WERI-Rb-1 (cell line): ENCODE data around the gene WNT10A.

ENCODE experiments used
- DNase-seq: peaks from one replicate; pipeline ENCODE4 v3.0.0-alpha.2; 2020
- H3K27ac ChIP-seq: fragments of 250-450 bp; sonication (Bioruptor Pico); 2 replicates; pipeline ENCODE4 v1.5.1; 2020; ENCODE audit warnings: mild to moderate bottlenecking, moderate library complexity
- H3K27me3 ChIP-seq: fragments of 250-450 bp; sonication (Bioruptor Pico); 2 replicates; pipeline ENCODE4 v1.5.1; 2021; ENCODE audit warnings: mild to moderate bottlenecking, low read depth, moderate library complexity; ENCODE audit not compliant: insufficient read depth, severe bottlenecking
- H3K36me3 ChIP-seq: fragments of 250-450 bp; sonication (Bioruptor Pico); 2 replicates; pipeline ENCODE4 v1.5.1; 2020; ENCODE audit warnings: mild to moderate bottlenecking, moderate library complexity
- H3K4me3 ChIP-seq: 2 replicates; pipeline ENCODE4 v1.5.1; 2011; ENCODE audit warnings: low read depth, mild to moderate bottlenecking, control low read depth, low read length
- H3K9me3 ChIP-seq: fragments of 250-450 bp; sonication (Bioruptor Pico); 2 replicates; pipeline ENCODE4 v1.5.1; 2021; ENCODE audit warnings: mild to moderate bottlenecking, moderate library complexity; ENCODE audit not compliant: severe bottlenecking
- CTCF ChIP-seq: IDR thresholded peaks from 2 replicates; pipeline ENCODE4 v1.5.1; 2011; ENCODE audit warnings: low read depth, mild to moderate bottlenecking, control low read depth, inconsistent platforms, low read length

WNT10A gene

DNA sequence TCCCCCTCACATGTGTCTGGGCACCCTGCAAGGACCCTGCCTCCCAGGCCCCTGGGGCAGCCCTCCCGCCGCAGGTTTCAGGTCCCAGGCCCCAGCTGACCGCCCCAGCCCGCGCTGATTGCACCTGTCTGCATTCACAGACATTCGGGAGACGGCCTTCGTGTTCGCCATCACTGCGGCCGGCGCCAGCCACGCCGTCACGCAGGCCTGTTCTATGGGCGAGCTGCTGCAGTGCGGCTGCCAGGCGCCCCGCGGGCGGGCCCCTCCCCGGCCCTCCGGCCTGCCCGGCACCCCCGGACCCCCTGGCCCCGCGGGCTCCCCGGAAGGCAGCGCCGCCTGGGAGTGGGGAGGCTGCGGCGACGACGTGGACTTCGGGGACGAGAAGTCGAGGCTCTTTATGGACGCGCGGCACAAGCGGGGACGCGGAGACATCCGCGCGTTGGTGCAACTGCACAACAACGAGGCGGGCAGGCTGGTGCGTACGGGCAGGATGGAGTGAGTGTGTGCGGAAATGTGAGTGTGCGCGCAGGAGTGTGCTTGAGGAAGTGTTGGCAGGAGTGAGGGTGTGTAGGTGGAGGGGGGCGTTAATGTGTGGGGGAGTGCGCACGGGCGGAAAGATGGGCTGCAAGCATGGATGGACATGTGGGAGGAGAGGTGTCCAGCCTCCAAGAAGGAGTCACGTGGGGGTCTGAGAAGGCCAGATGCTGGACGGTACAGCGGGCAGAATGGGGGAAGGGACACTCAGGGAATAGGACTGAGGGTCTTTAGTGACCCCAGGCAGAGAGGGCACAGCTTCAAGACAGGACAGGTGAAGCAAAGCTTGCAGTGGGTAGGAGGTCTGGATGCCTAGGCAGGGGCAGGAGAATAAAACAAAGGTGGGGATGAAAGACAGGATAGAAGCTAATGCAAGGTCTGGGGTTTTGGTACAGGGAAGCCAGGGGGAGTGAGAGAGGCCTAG is 9.0 kb upstream of the WNT10A start:
- Histone ChIP-seq H3K36me3 (no peaks in the 10 kb centered on the region), H3K27ac (no peak overlapping the region), H3K27me3 (no peaks in the 10 kb centered on the region), H3K9me3 (no peaks in the 10 kb centered on the region), H3K4me3 (no peak overlapping the region)
- DNase-seq: no peak
- TF ChIP-seq CTCF: no peak

GRCh38 chr2:218872645-218873358 is 7.8 kb upstream of the WNT10A start:
- Histone ChIP-seq H3K9me3 (no peaks in the 10 kb centered on the region), H3K27me3 (no peaks in the 10 kb centered on the region), H3K27ac (no peak overlapping the region), H3K4me3 (no peak overlapping the region), H3K36me3 (no peaks in the 10 kb centered on the region)
- DNase-seq: no peak
- TF ChIP-seq CTCF: no peak

GRCh38 chr2:218873359-218874194 is 7.1 kb upstream of the WNT10A start:
- H3K4me3 ChIP-seq: no peak overlapping the region
- TF ChIP-seq CTCF: no peak
- no peak overlapping the region for H3K27ac ChIP-seq
- no peak for DNase-seq
- H3K9me3 ChIP-seq: no peaks in the 10 kb centered on the region
- no peaks in the 10 kb centered on the region for H3K27me3 ChIP-seq
- no peaks in the 10 kb centered on the region for H3K36me3 ChIP-seq

DNA sequence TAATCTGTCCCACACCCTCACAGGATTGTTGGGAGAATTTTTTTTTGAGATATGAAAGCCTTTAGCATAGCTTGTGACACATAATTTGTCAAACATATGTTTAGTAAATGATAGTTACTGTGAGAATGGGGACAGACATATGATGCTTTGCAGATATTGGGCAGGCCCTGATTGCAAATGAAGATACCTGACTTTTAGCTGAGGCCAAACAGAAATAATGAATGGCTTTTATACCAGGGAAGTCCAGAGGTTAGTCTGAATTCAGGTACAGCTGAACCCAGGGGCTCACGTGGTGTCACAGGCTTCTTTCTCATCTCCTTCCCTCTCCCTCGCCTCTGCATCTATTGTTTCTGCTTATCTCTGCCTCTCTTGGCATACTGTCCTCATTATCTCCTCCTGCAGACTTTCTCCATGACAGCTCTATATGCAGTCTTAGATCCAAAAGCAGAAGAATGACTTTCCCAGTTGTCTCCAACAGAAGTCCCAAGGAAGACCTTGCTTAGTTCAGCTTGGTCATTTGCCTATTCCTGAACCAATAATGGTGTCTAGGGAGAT is 4.9 kb upstream of the WNT10A start:
- Histone ChIP-seq H3K4me3 (no peak overlapping the region), H3K9me3 (no peaks in the 10 kb centered on the region), H3K36me3 (no peaks in the 10 kb centered on the region), H3K27me3 (no peaks in the 10 kb centered on the region), H3K27ac (no peak overlapping the region)
- TF ChIP-seq CTCF: no peak
- no peak for DNase-seq

DNA sequence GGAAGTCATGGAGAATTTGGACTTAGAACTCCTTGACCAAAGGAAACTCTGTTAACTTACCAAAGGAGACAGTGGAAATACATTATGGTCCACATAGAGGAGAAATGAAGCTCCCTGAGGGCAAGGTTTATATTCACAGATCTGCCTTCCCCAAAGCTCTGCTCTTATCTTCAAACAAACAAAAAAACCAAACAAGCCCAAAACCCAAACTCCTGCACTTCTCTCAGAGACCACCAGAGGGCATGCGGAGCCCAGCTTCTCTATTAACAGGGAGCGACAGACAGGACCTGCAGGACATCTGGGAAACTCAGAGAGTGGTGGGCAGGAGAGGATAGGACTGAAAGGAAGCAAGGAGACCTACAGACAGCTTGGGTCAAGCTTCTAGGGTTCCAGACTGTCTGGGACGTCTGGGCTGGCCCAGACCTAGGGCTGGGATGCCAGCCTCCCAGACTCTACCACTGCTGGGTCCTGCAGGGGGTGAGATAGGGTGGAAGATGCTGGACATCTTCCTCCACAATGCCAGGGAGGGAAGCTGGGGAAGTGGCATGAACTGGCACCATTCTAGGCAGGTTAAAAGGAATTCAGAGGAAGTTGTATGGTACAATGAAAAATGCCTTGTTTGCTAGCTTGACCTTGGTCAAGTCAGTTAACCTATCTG is 4.0 kb upstream of the WNT10A start:
- peak; percentile 79 for DNase-seq
- Histone ChIP-seq H3K9me3 (no peaks in the 10 kb centered on the region), H3K36me3 (no peaks in the 10 kb centered on the region), H3K27ac (peak overlapping the region; percentile 85), H3K4me3 (no peak overlapping the region), H3K27me3 (no peaks in the 10 kb centered on the region)
- TF ChIP-seq CTCF: peak; percentile 88
